GM12864 (cell line): Measurements from ENCODE around the gene PRSS53.

Experiments used
- DNase-seq: peaks from one replicate; pipeline ENCODE4 v3.0.0-alpha.2; 2011; ENCODE audit warnings: low read depth
- H3K4me3 ChIP-seq: 2 replicates; pipeline ENCODE4 v1.5.1; 2011; ENCODE audit warnings: mild to moderate bottlenecking, low read depth, low read length, control low read depth
- TF ChIP-seq, protein P1 (sequence below): IDR thresholded peaks from 2 replicates; pipeline ENCODE4 v1.5.1; 2011; ENCODE audit warnings: low read depth, mild to moderate bottlenecking, moderate library complexity, low read length, control low read depth, inconsistent platforms; ENCODE audit errors: missing control alignments

PRSS53 gene

DNA sequence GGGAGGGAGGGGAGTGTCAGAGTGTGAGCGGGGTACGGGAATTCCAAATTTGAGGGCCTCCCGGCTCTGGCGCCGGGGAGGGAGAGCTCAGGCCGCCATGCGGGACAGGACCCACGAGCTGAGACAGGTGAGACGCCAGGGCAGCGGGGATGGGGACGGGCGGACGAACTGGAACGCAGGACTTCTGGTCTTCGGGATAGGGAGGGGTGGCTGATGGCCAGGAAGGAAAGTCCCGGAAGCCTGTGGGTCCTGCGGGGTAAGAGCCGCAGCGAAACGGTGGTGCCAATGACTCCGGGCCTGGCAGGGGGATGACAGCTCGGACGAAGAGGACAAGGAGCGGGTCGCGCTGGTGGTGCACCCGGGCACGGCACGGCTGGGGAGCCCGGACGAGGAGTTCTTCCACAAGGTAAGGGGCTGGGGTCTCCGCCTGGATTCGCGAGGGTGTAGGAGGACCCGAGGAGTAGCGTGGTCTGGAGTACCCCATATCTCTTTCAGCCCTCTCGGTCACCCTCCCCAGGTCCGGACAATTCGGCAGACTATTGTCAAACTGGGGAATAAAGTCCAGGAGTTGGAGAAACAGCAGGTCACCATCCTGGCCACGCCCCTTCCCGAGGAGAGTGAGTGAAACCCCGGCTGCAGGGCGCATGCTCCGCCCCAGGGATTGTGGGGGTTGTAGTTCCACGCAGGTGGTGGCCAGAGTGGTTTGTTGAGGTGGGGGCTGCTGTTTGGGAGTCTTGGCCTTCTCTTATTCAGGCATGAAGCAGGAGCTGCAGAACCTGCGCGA lies 54.8 kb downstream of the PRSS53 start:
- TF ChIP-seq, protein P1, sequence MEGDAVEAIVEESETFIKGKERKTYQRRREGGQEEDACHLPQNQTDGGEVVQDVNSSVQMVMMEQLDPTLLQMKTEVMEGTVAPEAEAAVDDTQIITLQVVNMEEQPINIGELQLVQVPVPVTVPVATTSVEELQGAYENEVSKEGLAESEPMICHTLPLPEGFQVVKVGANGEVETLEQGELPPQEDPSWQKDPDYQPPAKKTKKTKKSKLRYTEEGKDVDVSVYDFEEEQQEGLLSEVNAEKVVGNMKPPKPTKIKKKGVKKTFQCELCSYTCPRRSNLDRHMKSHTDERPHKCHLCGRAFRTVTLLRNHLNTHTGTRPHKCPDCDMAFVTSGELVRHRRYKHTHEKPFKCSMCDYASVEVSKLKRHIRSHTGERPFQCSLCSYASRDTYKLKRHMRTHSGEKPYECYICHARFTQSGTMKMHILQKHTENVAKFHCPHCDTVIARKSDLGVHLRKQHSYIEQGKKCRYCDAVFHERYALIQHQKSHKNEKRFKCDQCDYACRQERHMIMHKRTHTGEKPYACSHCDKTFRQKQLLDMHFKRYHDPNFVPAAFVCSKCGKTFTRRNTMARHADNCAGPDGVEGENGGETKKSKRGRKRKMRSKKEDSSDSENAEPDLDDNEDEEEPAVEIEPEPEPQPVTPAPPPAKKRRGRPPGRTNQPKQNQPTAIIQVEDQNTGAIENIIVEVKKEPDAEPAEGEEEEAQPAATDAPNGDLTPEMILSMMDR, result no peak
- peak; percentile 45 for DNase-seq

More for the DNA sequence above, 54.8 kb downstream of the PRSS53 start:
- peak overlapping the region; percentile 93 for H3K4me3 ChIP-seq
